ENCODE measurements around the gene PWWP3B.
"Not testable (repeated sequence)": the region's sequence is repeated elsewhere in the genome, so short reads cannot be mapped to it uniquely, and the experiment has no call there.

The PWWP3B gene

DNA sequence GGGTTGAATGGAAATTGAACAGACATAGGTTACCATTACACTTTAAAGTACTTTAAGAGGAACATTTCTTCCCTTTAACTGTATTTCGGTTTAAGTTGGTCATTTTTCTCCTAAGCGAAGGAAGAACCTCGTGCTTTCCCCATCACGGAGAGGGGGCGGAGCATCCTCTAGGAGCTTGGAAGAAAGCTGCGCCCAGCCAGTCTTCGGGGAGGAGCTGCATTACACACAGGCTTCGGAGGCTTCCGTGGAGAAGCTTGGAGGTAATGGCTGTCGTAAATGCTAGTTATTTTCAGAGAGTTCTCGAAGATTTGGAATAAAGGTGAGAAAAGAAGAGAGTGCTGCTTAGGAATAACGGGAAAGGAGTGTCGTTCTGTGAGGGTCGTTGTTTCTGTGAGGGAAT, at the start of gene PWWP3B:
PWWP3B (plus strand) TSS at position 199 of the 400 bp plus-strand sequence. CDS start 37,128 bp downstream, outside the sequence.
- DNase-seq, result no peak

GRCh38 chrX:106139048-106139447, 29.1 kb upstream of the PWWP3B start:
- no peak for DNase-seq

- DNase-seq, result no peak
Measured at GRCh38 chrX:106144755-106145639, 23.1 kb upstream of the PWWP3B start.

- no peak for DNase-seq
Measured at GRCh38 chrX:106150701-106151100, 17.4 kb upstream of the PWWP3B start.

GRCh38 chrX:106159861-106160282, 8.2 kb upstream of the PWWP3B start:
- DNase-seq, result no peak

GRCh38 chrX:106170318-106170717, 2.2 kb downstream of the PWWP3B start:
- no peak for DNase-seq

GRCh38 chrX:106171293-106171820, 3.3 kb downstream of the PWWP3B start:
- no peak for DNase-seq

DNA sequence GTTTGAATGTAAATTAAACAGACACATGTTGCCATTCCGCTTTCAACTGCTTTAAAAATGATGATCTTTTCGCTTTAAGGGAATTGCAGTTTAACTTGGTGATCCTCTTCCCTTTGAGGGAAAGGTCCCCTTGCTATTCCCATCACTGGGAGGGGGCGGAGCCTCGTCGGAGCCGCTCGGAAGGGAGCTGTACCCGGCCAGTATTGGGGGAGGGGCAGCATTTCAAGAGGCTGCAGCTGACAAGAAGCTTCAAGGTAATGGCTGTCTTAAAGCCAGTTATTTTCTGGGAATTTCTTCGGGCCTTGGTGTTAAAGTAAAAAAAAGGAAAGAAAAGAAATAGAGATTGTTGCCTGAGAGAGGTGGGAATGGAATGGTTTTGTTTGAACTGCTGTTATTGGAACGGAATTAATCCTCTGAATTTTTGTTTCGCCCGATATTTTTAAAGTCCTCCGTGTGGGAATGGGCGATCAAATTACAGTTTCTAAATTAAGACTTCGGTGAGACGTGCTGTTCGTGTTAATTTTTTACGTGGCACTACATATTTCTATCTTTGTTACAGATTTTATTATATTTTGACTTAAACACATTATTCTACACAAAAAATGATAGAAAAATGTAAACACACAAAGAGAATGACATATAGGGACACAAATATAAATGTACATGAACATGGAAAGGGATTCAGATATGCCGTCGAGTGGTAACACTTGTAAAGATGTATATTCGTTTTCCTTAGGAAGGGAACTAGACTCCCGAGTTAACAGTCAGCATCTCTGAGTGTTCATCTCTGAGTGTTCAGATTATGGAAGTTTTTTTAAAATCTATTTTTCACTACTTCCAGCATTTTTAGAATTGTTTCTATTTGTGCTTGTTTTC, 9.2 kb downstream of the PWWP3B start:
- no peak for DNase-seq

- DNase-seq, result no peak
Measured at GRCh38 chrX:106177982-106178321, 9.8 kb downstream of the PWWP3B start.

DNA sequence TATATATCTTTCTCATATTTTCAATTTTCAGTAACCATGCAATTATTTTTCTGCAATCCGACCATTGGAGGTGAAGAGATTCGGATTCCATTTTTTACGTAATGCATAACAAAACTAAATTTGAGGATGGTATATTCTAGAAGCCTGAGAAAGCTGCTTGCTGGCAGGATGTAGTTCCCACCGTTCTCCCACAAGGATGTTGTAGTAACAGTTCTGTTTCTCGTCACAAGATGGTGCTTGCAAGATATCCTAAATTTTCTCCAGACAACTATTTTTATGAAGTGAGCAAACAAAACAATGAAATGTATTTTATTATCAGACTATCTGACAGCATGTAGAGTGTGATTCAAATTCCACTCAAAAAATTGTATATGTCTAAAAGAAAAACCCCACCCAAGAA, 10.7 kb downstream of the PWWP3B start:
- DNase-seq, result no peak

- not testable (repeated sequence) for DNase-seq
Measured at GRCh38 chrX:106183685-106184084, 15.6 kb downstream of the PWWP3B start.

GRCh38 chrX:106201502-106202178, 33.5 kb downstream of the PWWP3B start:
- no peak for DNase-seq

- DNase-seq, result no peak
Measured at GRCh38 chrX:106203315-106203714, 35.2 kb downstream of the PWWP3B start.

DNA sequence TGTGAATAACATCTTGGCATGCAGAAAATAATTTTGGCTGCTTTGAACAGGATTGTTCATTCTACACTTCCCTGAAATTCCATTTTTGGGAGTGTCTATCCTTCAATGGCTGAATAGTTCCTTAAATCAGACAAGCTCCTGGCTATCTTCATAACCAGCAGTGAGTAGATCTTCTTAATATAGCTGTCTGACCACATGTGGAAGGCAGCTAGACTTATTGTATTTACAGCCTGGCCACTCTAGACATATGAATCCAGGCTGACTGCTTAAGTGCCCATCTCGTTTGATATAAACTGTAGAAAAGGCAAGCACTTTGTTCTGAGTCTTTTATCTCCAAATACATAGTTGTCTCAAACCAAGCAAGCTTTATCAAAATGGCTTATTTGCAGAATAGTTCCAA, 40.0 kb downstream of the PWWP3B start:
- no peak for DNase-seq

Data from EL (cell line).